SHP77 treated with DMSO at 0.1 percent for 48 hours (cell line): Measurements from ENCODE around the gene PAGR1.
"Not testable (repeated sequence)": the region's sequence is repeated elsewhere in the genome, so short reads cannot be mapped to it uniquely, and the experiment has no call there.

Source experiments
- DNase-seq: peaks from one replicate; lab custom pipeline; 2025; lab: John Stamatoyannopoulos, UW

The PAGR1 gene

DNA sequence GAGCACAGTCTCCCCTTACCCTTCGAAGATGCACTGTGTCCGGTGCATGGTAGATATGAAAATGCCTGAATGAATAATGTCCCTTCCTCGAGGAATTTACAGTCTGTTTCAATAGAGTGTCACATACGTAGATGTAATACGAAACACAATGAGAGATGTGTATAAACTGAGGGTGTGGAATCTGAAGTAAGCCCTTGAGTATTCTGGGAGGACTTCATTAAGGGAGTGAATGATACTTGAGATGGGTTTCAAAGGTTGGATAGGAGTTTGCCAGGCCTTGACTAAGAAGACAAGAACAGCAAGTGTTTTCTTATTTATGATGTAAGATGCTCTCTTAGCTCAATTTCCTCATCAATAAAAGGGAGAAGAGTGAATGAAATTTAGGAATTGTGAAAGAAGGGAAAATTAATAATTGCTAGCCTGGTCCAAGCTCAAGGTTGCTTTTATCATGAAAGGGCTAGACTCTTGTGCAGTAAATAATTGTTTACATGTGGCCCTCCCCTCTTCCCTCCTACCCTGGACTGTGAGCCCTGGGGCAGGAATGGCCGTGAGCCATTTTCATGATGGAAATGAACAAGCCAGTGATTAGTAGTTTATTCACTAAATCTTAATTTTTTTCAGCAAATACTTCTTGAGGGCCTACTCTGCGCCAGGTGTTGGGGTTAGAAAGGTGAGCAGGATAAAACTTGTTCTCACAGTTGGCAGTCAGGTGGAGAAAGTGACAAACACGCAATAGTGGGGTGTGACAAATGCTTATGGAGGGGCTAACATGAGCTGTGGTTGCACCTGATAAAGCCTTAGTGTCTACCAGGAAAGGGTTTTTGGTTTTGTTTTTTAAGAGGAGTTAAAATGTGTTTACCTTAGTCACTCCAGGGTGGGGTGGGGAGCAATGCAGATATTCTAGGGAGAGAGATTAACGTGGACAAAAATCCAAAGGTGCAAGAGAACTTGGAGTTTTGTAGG, 23.8 kb upstream of the PAGR1 start:
- DNase-seq: no peak

DNA sequence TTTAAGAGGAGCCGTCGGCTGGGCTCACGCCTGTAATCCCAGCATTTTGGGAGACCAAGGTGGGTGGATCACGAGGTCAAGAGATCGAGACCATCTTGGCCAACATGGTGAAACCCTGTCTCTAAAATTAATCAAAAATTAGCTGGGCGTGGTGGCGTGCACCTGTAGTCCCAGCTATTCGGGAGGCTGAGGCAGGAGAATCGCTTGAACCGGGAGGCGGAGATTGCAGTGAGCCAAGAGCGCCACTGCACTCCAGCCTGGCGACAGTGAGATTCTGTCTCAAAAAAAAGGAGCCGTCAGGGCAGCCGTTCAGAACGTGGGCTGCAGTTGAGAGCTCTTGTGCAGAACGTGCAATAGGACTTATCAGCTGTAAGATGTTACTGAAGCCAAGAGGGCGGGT, 22.8 kb upstream of the PAGR1 start:
- DNase-seq: not testable (repeated sequence)

DNA sequence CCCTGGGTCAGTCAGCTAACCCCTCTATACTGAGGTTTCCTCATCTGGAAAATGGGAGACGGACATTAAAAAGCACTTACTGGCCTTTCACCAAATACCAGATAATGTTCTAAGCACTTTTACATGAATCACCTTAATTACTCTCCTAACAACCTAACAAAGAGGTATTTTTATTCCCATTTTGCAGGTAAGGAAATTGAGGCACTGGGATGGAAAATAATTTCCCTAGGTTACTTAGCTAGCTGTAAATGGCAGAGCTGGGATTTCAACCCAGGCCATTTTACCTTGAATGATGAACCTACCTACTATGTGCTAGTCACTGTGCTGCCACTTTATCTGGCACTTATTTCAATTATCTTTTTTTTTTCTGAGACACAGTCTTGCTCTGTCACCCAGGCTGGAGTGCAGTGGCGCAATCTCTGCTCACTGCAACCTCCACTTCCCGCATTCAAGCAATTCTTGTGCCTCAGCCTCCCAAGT, 21.7 kb upstream of the PAGR1 start:
- DNase-seq: no peak

DNA sequence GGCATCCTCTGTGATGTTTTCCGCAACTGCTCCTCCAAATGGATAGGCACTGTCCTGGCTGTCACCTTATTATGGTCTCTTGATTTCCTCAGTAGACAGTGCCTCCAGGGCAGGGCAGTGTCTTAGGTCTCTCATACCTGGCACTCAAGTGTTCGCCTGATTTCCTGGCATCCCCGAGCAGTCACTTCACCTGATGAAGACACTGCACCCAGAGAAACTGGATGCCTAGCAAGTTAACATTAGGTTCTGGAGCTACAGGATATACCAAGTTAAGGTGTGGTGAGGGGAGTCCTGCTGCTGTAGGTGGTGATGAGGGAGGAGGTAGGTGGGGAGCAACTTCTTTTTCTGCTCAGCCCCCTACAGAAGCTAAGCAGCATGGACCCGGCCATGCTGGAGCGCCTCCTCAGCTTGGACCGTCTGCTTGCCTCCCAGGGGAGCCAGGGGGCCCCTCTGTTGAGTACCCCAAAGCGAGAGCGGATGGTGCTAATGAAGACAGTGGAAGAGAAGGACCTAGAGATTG, 13.5 kb upstream of the PAGR1 start:
- DNase-seq: no peak

DNA sequence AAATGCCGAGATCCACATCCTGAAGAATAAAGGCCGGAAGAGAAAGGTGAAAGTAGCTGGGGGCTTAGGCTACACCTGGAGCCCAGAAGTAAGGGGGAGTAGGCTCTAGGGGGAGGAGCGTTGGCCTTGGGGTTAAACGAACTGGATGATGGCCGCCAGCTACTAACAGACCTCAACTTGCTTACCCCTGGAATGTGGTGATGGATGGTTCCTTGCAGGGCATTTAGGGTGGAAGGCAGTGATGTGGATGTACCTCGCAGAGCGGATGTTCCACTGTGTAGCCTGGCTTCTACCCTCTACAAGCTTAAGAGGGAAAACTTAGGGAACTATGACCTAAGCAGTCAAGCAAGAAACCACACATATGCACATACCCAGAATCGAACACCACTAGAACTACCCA, 11.9 kb upstream of the PAGR1 start:
- DNase-seq: no peak

DNA sequence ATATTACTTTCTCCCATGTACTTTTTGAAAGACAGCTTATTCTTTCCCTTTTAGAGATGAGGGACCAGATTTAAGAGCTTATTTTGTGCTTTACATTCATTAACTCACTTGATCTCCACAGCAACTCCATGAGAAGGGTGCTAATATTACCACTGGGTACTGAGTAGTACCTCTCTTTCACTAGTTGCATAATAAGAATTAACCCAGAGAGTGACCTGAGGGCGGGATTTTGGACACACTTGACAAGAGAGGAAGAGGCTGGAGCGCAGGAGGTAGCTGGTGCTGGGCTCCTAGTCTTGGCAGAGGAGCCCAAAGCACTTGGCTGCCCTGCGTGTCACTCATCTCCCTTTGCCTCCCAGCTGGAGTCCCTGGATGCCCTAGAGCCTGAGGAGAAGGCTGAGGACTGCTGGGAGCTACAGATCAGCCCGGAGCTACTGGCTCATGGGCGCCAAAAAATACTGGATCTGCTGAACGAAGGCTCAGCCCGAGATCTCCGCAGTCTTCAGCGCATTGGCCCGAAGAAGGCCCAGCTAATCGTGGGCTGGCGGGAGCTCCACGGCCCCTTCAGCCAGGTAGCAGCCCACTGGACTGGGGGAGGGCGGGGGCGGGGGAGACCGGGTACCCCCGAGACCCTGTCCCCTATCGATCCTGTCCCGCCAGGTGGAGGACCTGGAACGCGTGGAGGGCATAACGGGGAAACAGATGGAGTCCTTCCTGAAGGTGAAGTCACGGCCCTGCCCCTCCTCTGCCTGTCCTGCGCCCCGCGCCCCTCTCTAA, 11.3 kb upstream of the PAGR1 start:
- DNase-seq: no peak

DNA sequence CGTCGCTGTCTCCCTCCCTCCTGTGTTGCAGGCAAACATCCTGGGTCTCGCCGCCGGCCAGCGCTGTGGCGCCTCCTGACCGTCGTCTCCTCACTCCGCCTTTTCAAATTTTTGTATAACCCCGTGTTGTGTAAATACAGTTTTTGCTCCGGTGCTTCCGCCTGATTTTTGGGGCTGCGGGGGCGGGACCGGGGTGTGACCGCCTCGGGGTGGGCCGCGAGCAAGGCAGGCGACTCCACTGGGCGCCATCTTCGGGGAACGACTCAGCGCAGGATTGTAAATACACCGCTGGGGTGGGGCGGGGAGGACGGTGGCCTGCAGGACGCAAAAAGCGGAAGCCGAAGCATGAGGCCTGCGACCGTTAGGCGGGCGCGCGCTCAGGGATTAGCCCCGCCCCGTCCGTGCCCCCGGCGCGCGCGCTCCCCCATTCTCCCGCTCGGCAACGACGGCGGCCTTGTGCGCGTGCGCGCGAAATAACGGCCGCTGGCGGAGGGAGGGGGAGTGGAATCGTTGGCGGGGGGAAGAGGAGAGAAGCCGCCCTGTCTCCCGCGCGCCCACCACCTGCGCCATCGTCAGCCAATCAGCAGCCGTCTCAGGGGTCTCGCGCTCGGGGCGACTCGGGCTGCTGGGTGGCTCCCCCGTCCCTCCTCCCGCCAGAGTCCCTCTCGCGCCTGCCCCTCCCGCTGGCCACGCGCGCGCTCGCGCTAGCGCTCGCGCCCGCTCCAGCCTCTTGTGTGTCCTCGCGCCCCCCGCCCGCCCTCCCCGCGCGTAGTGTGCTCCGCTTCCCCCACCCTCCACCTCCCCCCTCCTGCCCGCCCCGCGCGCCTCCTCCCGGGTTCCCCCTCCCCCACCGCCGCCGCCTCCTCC, 10.5 kb upstream of the PAGR1 start:
- peak; percentile 100 for DNase-seq

DNA sequence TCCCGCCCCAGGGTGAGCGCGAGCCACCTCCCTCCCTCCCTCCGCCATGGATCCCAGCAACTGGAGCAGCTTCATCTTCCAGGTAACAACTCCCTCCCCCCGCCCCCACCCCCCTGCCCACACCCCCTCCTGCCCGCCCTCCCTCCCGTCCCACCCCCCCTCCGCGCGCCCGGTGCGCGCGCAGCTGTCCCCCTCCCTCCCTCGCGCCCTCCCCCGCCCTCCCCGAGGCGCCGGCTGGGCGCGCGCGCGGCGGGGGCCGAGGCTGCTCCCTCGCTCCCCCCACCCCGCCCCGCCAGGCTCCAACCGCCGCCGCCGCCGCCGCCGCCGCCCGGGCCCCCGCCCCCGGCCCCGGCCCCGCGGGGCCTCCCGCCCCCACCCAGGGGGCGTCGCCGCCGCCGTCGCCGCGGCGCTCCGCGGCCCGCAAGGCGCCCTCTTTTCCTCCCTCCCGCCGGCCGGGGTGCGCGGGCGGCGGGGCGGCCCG, 9.8 kb upstream of the PAGR1 start, which contains the start of gene MAZ:
Gene MAZ (plus strand): TSS at position 431 of the 481 bp plus-strand sequence. CDS start 173 bp downstream, outside the sequence.
- peak; percentile 46 for DNase-seq

DNA sequence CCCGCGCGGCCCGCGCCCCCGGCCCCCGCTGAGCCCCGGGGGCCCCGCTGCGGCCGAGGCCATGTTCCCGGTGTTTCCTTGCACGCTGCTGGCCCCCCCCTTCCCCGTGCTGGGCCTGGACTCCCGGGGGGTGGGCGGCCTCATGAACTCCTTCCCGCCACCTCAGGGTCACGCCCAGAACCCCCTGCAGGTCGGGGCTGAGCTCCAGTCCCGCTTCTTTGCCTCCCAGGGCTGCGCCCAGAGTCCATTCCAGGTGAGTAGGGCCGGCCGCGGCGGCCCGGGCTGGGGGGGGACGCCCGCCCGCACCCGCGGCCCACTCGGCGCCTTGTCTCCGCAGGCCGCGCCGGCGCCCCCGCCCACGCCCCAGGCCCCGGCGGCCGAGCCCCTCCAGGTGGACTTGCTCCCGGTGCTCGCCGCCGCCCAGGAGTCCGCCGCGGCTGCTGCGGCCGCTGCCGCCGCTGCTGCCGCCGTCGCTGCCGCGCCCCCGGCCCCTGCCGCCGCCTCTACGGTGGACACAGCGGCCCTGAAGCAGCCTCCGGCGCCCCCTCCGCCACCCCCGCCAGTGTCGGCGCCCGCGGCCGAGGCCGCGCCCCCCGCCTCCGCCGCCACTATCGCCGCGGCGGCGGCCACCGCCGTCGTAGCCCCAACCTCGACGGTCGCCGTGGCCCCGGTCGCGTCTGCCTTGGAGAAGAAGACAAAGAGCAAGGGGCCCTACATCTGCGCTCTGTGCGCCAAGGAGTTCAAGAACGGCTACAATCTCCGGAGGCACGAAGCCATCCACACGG, 9.1 kb upstream of the PAGR1 start:
- DNase-seq: no peak

DNA sequence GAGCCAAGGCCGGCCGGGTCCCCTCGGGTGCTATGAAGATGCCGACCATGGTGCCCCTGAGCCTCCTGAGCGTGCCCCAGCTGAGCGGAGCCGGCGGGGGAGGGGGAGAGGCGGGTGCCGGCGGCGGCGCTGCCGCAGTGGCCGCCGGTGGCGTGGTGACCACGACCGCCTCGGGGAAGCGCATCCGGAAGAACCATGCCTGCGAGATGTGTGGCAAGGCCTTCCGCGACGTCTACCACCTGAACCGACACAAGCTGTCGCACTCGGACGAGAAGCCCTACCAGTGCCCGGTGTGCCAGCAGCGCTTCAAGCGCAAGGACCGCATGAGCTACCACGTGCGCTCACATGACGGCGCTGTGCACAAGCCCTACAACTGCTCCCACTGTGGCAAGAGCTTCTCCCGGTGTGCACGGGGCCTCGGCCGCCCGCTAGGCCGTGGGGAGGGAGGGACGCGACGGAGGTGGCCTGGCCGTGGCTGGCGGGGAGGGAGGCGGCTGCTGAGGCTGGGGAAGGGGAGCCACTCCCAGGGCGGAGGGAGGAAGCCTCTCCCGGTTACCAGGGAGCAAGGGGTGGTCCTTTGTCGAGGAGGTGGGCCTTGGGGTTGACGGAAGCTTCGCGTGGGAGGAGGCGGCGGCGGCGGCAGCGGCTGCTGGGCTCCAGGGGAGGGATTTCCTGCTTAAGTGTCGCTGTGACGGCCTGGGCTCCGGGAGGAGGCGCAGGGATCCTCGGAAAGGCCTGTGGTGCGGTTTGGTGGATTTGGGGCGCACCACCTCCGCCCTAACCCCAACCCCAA, 8.3 kb upstream of the PAGR1 start:
- DNase-seq: peak; percentile 82

DNA sequence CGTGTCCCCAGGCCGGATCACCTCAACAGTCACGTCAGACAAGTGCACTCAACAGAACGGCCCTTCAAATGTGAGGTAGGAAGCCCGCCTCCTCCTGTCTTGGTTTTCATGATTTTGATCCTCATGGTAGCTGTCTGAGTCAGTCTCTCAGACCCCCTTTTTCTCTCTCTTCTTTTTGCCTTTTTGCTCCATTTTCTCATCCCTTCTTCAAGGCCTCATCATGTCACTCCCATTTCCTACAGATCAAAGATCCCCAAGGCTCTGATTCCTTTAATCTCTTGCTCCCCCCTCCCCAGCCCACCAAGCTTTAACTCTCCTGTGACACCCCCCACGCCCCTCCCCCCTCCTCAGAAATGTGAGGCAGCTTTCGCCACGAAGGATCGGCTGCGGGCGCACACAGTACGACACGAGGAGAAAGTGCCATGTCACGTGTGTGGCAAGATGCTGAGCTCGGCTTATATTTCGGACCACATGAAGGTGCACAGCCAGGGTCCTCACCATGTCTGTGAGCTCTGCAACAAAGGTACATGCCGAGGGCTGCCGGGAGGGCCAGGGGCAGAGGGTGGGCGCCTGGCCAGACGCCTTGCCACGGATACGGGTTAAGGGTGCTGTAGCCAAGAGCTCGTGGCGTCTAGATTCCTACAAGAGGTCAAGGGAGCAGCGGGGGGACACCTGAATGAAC, 7.6 kb upstream of the PAGR1 start:
- no peak for DNase-seq

DNA sequence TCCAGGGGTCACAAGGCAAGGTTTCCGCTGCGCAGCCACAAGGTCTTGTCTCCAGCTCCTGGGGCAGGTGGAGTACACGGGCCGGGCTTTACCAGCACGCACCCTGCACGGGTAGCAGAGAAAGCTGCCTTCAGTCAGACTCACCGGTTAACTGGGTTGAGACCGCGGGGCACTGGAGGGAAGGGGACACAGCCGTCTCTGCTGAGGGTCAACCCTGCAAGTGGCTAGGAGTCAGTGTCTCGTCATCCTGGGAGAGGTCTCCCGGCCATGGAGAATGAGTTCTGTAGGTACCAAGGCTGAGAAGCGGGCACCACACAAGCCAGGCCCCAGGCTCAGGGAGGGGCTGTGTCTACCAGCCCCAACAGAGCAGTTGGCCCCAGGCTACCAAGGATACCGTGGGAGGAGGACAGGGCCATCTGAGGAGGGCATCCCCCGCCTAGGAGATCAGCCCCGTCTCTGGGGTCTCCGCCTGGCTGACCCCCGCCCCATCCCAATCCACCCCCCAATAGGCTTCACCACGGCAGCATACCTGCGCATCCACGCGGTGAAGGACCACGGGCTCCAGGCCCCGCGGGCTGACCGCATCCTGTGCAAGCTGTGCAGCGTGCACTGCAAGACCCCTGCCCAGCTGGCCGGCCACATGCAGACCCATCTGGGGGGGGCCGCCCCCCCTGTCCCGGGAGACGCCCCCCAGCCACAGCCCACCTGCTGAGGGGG, 6.8 kb upstream of the PAGR1 start:
- no peak for DNase-seq

DNA sequence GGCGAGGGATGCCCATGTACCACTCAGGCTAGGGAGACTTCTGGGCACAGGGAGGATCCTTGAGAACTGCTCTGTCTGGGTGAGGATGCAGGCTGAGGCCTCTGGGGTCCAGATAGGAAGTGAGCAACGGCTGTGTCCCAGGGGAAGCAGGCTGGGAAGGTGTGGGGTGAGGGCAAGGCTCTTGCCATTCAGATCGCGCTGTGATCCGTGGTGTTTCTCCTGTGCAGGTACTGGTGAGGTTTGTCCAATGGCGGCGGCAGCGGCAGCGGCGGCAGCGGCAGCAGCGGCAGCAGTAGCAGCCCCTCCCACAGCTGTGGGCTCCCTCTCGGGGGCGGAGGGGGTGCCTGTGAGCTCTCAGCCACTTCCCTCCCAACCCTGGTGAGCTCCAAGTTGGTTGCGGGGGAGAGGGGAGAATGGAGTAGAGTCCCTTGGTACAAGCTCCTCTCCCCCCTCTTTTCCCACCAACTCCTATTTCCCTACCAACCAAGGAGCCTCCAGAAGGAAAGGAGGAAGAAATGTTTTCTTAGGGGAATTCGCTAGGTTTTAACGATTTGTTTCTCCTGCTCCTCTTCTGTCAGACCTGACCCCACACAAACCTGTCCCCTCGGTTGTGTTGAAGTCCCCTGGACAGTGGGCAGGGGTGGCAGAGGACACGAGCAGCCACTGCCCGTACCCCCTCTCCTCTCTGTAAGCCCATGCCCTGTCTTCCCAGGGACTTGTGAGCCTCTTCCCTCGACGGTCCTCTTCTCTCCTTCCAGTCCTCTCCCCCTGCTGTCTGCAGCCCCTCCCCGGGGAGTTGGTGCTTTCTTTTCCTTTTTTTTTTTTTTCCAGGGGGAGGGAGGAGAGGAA, 5.9 kb upstream of the PAGR1 start:
- DNase-seq: no peak

DNA sequence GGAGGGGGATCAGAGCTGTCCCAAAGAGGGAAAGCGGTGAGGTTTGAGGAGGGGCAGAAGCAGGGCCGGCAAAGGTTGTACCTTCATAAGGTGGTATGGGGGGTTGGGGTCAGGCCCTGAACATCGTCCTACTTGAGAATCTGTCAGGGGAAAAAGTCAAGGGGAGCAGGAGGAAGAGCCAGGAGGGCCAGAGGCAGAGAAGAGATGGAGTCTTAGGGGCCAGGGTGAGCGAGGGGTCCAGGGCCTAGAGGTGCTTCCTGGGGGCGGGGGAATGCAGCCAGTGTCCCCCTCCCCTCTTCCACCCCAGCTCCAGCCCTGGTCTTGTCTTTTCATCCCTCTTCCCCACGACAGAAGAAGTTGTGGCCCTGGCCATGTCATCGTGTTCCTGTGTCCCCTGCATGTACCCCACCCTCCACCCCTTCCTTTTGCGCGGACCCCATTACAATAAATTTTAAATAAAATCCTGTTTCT, 5.2 kb upstream of the PAGR1 start:
- DNase-seq: no peak

DNA sequence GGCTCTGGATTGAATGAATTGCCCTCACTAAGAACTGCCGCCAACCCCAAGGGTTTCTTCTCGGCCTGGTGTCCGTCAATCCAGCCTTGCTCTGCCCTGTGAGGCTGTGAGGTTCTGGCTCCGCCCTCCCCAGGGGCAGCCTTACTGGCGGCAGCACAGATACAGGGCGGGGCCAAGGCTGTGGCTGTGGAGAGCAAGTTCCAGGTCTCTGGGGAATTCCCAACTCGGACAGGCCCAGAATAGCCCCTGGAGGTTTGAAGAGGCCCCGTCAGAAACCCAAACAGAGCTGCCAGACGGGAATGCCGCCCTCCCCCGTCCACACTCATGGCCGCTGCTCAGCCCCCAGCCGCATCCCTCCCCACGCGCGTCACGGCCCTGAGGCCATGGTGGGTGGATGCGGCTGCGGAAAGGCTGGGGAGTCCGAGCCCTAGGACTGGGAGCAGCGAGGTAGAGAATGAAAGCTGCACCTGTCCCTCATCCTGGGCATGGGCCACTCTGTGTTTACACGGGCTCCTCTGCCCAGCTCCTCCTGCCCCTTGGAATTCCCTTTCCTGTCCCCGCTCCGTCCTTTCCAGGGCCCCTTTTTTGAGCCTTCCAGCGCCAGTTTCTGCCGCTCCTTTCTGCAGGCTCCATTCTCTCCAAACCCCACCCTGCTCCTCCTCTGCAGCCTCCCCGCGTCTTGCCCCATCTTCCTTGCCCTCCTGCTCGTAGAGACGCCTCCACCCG, 4.6 kb upstream of the PAGR1 start:
- DNase-seq: peak; percentile 69

DNA sequence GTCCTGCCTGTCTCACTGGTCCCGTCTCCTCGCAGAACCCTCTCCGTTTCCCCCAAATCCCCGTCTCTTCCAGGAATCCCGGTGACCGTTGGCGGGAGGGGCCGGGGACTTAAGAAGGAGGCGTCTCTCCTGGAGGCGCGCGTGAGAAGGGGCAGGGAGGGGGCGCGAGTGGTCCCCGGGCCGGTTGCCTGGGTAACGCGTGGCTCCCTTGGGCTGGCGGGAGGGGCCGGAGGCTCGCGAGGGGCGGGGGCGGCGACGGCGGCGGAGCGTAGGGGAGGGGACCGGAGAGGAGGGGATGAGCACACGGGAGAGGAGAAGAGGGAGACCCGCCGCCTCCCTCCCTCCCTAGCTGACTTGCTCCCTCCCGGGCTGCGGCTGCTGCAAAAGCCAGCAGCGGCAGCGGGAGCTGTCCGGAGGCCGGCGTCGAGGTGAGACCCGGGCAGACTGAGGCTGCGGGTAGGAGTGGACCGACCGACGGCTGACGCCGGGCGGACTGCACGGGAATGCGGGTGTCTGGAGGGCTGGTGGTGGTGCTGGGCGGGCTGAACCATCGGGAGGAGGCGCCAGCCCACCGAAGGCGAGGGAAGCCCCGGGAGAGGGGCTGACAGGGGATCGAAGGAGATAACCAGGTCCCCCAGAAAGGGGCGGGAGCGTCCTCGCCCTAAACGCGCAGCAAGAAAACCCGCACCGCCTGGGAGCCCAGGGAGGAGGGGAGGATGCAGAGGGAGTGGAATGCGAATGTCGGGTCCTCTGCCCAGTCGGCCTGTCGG, 3.9 kb upstream of the PAGR1 start, which contains the start of gene PRRT2:
Gene PRRT2 (plus strand): TSS at position 298 of the 770 bp plus-strand sequence. CDS start 862 bp downstream, outside the sequence.
- no peak for DNase-seq
